H1 (cell line): ENCODE results near the gene ANKRD6.

ENCODE experiments used
- CTBP2 ChIP-seq: IDR thresholded peaks from 2 replicates; pipeline ENCODE4 v1.7.0; 2011; ENCODE audit warnings: borderline replicate concordance, mild to moderate bottlenecking, moderate library complexity, mixed read lengths, low read length; ENCODE audit not compliant: insufficient read depth, insufficient read length
- CTCF ChIP-seq, 3 experiments: IDR thresholded peaks; 1 replicate in 2 of 3; 2 replicates in 1 of 3; pipeline versions ENCODE4 v1.5.1 to v1.6.1; 2011; ENCODE audit warnings: low read length in 3 of 3, mild to moderate bottlenecking in 3 of 3, inconsistent platforms in 2 of 3, low read depth in 1 of 3, moderate library complexity in 1 of 3; ENCODE audit not compliant: insufficient read depth in 1 of 3; ENCODE audit errors: control extremely low read depth in 1 of 3
- PHF8 ChIP-seq: fragments of 200-600 bp; sonication (generic); conservative IDR thresholded peaks from 2 replicates; pipeline ENCODE4 v1.7.1; 2012; ENCODE audit warnings: low read depth, mild to moderate bottlenecking, inconsistent platforms, low read length, moderate library complexity
- POLR2A ChIP-seq, 2 experiments: IDR thresholded peaks; 1 replicate in 1 of 2; 2 replicates in 1 of 2; pipeline ENCODE4 v1.6.1; 2011; ENCODE audit warnings: low read depth in 2 of 2, low read length in 2 of 2, mild to moderate bottlenecking in 2 of 2; ENCODE audit errors: control extremely low read depth in 1 of 2
- SP2 ChIP-seq: IDR thresholded peaks from 2 replicates; pipeline ENCODE4 v1.6.1; 2012; ENCODE audit warnings: mild to moderate bottlenecking, low read length, inconsistent platforms

GRCh38 chr6:89670935-89671565, 238.1 kb downstream of the ANKRD6 start:
- TF ChIP-seq PHF8 (no peak), CTBP2 (no peak), SP2 (no peak), CTCF (IDR thresholded peaks at IDR 0.05; ENCODE audit: control extremely low read depth in 1 of 3, insufficient read depth in 1 of 3, low read depth in 1 of 3, low read length in 3 of 3) (no peak), POLR2A (IDR thresholded peaks at IDR 0.05; ENCODE audit: control extremely low read depth in 1 of 2, low read depth in 2 of 2, low read length in 2 of 2) (no peak)
